Sigmoid colon (tissue), 7 donors: ENCODE results near the gene PNKP. TPM values are rescaled to one million over a fixed set of nuclear protein-coding genes. Genes with fewer than 3 reads are reported as not detected.

Experiments used
- DNase-seq: peaks from one replicate; pipeline ENCODE4 v3.0.0-alpha.2; 2019
- H3K27ac ChIP-seq, 4 donors: fragments of 200-600 bp; sonication (generic); one replicate each; pipeline ENCODE4 v1.5.1; 2016 to 2019; ENCODE audit warnings: mild to moderate bottlenecking in 1 of 4
- H3K27me3 ChIP-seq, 3 donors: fragments of 200-600 bp; sonication (generic); one replicate each; pipeline ENCODE4 v1.5.1; 2019; ENCODE audit warnings: mild to moderate bottlenecking in 1 of 3
- H3K36me3 ChIP-seq, 4 donors: fragments of 200-600 bp; sonication (generic); one replicate each; pipeline ENCODE4 v1.5.1; 2016 to 2019
- H3K4me1 ChIP-seq, 4 donors: fragments of 200-600 bp; sonication (generic); one replicate each; pipeline ENCODE4 v1.5.1; 2017 to 2019
- H3K4me3 ChIP-seq, 4 donors: fragments of 200-600 bp; sonication (generic); one replicate each; pipeline ENCODE4 v1.5.1; 2017 to 2019; ENCODE audit warnings: mild to moderate bottlenecking in 2 of 4, moderate library complexity in 1 of 4
- H3K9me3 ChIP-seq, 4 donors: fragments of 200-600 bp in 3 of 4; sonication (generic) in 3 of 4; one replicate each; pipeline versions ENCODE4 v1.5.1 to v1.6.1; 2013 to 2019
- CTCF ChIP-seq, 4 experiments: fragments of 450-650 bp in 3 of 4; fragments of 200-600 bp in 1 of 4; IDR thresholded peaks; one replicate each; pipeline ENCODE4 v1.5.1; 2016 to 2019; ENCODE audit warnings: antibody characterized with exemption in 4 of 4, mild to moderate bottlenecking in 3 of 4, moderate library complexity in 2 of 4
- EP300 ChIP-seq, 4 donors: sonication (generic); formaldehyde crosslinking; IDR thresholded peaks; one replicate each; pipeline ENCODE4 v1.6.1; 2017; ENCODE audit warnings: antibody characterized with exemption in 4 of 4
- POLR2A ChIP-seq, 2 donors: fragments of 450-650 bp; IDR thresholded peaks; one replicate each; pipeline ENCODE4 v1.6.1; 2016; ENCODE audit warnings: antibody characterized with exemption in 2 of 2, mild to moderate bottlenecking in 2 of 2, moderate library complexity in 2 of 2
- POLR2AphosphoS5 ChIP-seq, 4 donors: sonication (generic); formaldehyde crosslinking; IDR thresholded peaks; one replicate each; pipeline ENCODE4 v1.6.1; 2017; ENCODE audit warnings: antibody characterized with exemption in 4 of 4
- WGBS, 2 donors: extraction: QIAGEN DNeasy Blood & Tissue Kit; methylation state at CpG; one replicate each; pipeline ENCODE4 v1.1.7; 2013; 5-methylcytosine and 5-hydroxymethylcytosine counted together
- intact Hi-C: fragments of 100-400 bp; cut with DNase I; formaldehyde crosslinking; loops from one replicate; pipeline ENCODE4 v1.15.1; 2023
- polyA plus RNA-seq, 3 donors: library from polyadenylated mRNA; stranded (reverse); fragments of 200-250 nt; gene quantifications; one replicate each; pipeline ENCODE4 v1.2.3, GENCODE V29; 2013
- total RNA-seq, 4 donors: library from RNA; depleted of rRNA; stranded (reverse); fragments of >200 nt; gene quantifications; one replicate each; pipeline ENCODE4 v1.1.0, GENCODE V29; 2016
- donor health status: healthy with polysubstance abuse.
- donor health status: Bipolar disorder and iron deficiency.
- donor health status: healthy.

The PNKP gene
- total and polyA plus RNA-seq, 7 donors: 27.0 to 88.8 (median 34.0) TPM

GRCh38 chr19:49861107-49861506, 6.3 kb downstream of the PNKP start:
- peak overlapping the region; percentile 59 to 72 (median 64) for H3K27ac ChIP-seq
- 22 to 51% methylated on average over 13 of the region's 13 CpGs for WGBS, 2 donors
- intact Hi-C loops: no loop called here
- DNase-seq: no peak
- peaks cover 35 to 75% (median 44%) of the 10 kb centered on the region in 4 donors for H3K36me3 ChIP-seq
- no peaks in the 10 kb centered on the region for H3K27me3 ChIP-seq
- H3K4me1 ChIP-seq: peaks cover 0 to 31% (median 23%) of the 10 kb centered on the region in 4 donors
- no peak for TF ChIP-seq EP300 (IDR thresholded peaks at IDR 0.05)
- no peaks in the 10 kb centered on the region for H3K9me3 ChIP-seq
- H3K4me3 ChIP-seq: no peak overlapping the region

- H3K36me3 ChIP-seq: peaks cover 35 to 81% (median 49%) of the 10 kb centered on the region in 4 donors
- WGBS, 2 donors: 74 to 80% methylated on average over 17 of the region's 17 CpGs
- H3K9me3 ChIP-seq: no peaks in the 10 kb centered on the region
- no peak overlapping the region for H3K4me3 ChIP-seq
- peak overlapping the region; percentile 59 to 72 (median 64) for H3K27ac ChIP-seq
- peaks cover 0 to 25% (median 17%) of the 10 kb centered on the region in 4 donors for H3K4me1 ChIP-seq
- no peaks in the 10 kb centered on the region for H3K27me3 ChIP-seq
- intact Hi-C loops: no loop called here
- DNase-seq: no peak
- TF ChIP-seq POLR2AphosphoS5 (IDR thresholded peaks at IDR 0.05): no peak
- no peak for TF ChIP-seq CTCF (IDR thresholded peaks at IDR 0.05)
- TF ChIP-seq POLR2A (IDR thresholded peaks at IDR 0.05): no peak
- TF ChIP-seq EP300 (IDR thresholded peaks at IDR 0.05): no peak
These were observed 6.9 kb downstream of the PNKP start for GRCh38 chr19:49860336-49861102.

GRCh38 chr19:49859682-49860335, 7.6 kb downstream of the PNKP start:
- peaks cover 35 to 88% (median 56%) of the 10 kb centered on the region in 4 donors for H3K36me3 ChIP-seq

GRCh38 chr19:49858088-49858985, 9.0 kb downstream of the PNKP start:
- WGBS, 2 donors: 89 to 90% methylated on average over 37 of the region's 37 CpGs
- TF ChIP-seq CTCF (IDR thresholded peaks at IDR 0.05) (no peak), POLR2AphosphoS5 (IDR thresholded peaks at IDR 0.05) (no peak), POLR2A (IDR thresholded peaks at IDR 0.05) (no peak), EP300 (IDR thresholded peaks at IDR 0.05) (no peak)
- no peak overlapping the region for H3K4me3 ChIP-seq
- peaks cover 0 to 35% (median 21%) of the 10 kb centered on the region in 4 donors for H3K4me1 ChIP-seq
- peaks cover 30 to 84% (median 54%) of the 10 kb centered on the region in 4 donors for H3K36me3 ChIP-seq
- H3K27me3 ChIP-seq: no peaks in the 10 kb centered on the region
- peak overlapping the region in 1 of 4 donors; percentile 11 for H3K27ac ChIP-seq
- H3K9me3 ChIP-seq: no peaks in the 10 kb centered on the region
- no peak for DNase-seq
- intact Hi-C loops: no loop called here

More at GRCh38 chr19:49859682-49860335, 7.6 kb downstream of the PNKP start:
- Histone ChIP-seq H3K27me3 (no peaks in the 10 kb centered on the region), H3K9me3 (no peaks in the 10 kb centered on the region), H3K4me1 (peaks cover 0 to 24% (median 11%) of the 10 kb centered on the region in 4 donors), H3K27ac (peak overlapping the region in 2 of 4 donors; percentile 67 to 72), H3K4me3 (no peak overlapping the region)
- intact Hi-C loops: no loop called here
- no peak for TF ChIP-seq EP300 (IDR thresholded peaks at IDR 0.05)
- TF ChIP-seq CTCF (IDR thresholded peaks at IDR 0.05): no peak
- DNase-seq: no peak
- 89 to 90% methylated on average over 22 of the region's 22 CpGs for WGBS, 2 donors

GRCh38 chr19:49857838-49858087, 9.6 kb downstream of the PNKP start:
- intact Hi-C loops: no loop called here
- peaks cover 0 to 41% (median 27%) of the 10 kb centered on the region in 4 donors for H3K4me1 ChIP-seq
- H3K27ac ChIP-seq: no peak overlapping the region
- H3K36me3 ChIP-seq: peaks cover 28 to 78% (median 53%) of the 10 kb centered on the region in 4 donors
- DNase-seq: no peak
- H3K9me3 ChIP-seq: no peaks in the 10 kb centered on the region
- 85 to 89% methylated on average over 5 of the region's 5 CpGs for WGBS, 2 donors
- TF ChIP-seq CTCF (IDR thresholded peaks at IDR 0.05): no peak
- TF ChIP-seq POLR2AphosphoS5 (IDR thresholded peaks at IDR 0.05): no peak
- TF ChIP-seq EP300 (IDR thresholded peaks at IDR 0.05): no peak
- TF ChIP-seq POLR2A (IDR thresholded peaks at IDR 0.05): no peak
- no peak overlapping the region for H3K4me3 ChIP-seq
- no peaks in the 10 kb centered on the region for H3K27me3 ChIP-seq
